Epidermal melanocyte (primary cell): Measurements from ENCODE around the gene SLC3A2.
"Not testable (repeated sequence)": the region's sequence is repeated elsewhere in the genome, so short reads cannot be mapped to it uniquely, and the experiment has no call there.

Source experiments
- DNase-seq: peaks from one replicate; pipeline ENCODE4 v3.0.0; 2011; ENCODE audit warnings: low spot score; ENCODE audit not compliant: insufficient read length

The SLC3A2 gene

GRCh38 chr11:62926680-62927455 lies 46.2 kb downstream of the SLC3A2 start:
- no peak for DNase-seq

- no peak for DNase-seq
Measured at GRCh38 chr11:62928011-62928410, 47.3 kb downstream of the SLC3A2 start.

GRCh38 chr11:62930157-62930556 lies 49.5 kb downstream of the SLC3A2 start:
- no peak for DNase-seq

- no peak for DNase-seq
Measured at GRCh38 chr11:62930666-62931065, 50.0 kb downstream of the SLC3A2 start.

DNA sequence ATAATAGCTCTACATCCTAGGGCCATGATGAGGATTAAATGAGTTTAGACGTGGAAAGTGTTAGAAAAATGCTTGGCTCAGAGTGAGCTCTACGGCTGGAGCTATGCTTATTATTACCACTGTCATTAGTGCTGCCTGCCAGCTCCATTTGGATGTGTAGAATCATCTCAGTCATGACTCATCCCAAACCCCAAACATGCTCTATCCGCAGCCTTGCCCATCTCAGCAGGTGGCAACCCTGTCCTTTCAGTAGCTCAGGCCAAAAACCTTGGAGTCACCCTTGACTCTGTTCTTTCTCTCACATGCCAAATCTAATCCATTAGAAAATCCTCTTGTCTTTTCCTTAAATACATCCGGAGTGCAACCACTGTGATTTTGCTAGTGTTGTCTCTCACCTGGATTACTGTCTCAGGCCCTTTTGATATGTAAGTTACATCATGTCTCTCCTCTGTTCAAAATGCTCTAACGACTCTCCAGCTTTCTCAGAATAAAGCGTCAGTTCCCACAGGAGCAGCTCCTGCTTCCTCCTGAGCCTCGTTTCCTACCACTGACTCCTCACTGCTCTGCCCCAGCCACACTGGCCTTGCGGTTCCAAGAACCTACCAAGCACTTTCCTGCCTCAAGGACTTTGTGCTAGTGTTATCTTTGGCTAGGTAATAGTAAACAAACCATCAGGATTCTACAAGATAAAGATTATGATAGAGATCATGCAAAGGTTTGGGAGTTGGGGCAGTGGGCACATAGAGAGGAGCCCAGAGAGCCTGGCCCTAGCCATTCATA lies 51.0 kb downstream of the SLC3A2 start:
- no peak for DNase-seq

DNA sequence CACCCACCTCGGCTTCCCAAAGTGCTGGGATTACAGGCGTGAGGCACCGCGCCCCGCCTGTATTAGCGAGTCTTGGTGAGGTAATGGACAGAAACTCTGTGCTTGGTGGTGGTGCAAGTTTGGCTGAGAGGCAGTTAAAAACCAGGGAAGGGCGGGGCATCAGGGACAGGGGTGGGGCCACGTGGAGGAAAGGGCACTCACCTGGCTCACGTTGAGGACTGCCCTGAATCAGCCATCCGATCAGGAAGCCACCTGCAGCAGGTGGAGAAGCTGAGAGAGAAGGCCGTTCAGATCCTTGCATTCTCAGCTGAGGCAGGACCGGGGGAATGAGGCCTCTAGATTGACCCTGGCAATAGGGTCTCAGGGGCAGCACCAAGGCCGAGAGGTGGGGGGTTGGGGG lies 52.6 kb downstream of the SLC3A2 start:
- DNase-seq = no peak

GRCh38 chr11:62933750-62934495 lies 53.2 kb downstream of the SLC3A2 start:
- DNase-seq = no peak

- no peak for DNase-seq
Measured at GRCh38 chr11:62934496-62934785, 53.7 kb downstream of the SLC3A2 start.

- DNase-seq = not testable (repeated sequence)
Measured at GRCh38 chr11:62937528-62937927, 56.8 kb downstream of the SLC3A2 start.
